Measurements from ENCODE around the gene IL4I1.

The IL4I1 gene

GRCh38 chr19:49936549-49936948 lies 39.9 kb upstream of the IL4I1 start:
- Histone ChIP-seq H3K9me3 (ENCODE audit: insufficient read depth, low read length) (no peaks in the 10 kb centered on the region), H3K36me3 (ENCODE audit: insufficient read depth, insufficient read length, low read length) (peaks cover 4% of the 10 kb centered on the region), H3K9ac (ENCODE audit: insufficient read length, low read depth) (no peak overlapping the region), H3K4me1 (ENCODE audit: insufficient read depth, insufficient read length) (peaks cover 6% of the 10 kb centered on the region), H3K4me3 (ENCODE audit: insufficient read length, low read depth) (no peak overlapping the region), H3K27me3 (ENCODE audit: insufficient read depth, insufficient read length) (no peaks in the 10 kb centered on the region)
- DNase-seq (ENCODE audit: low read depth, low spot score) = no peak
- TF ChIP-seq SUZ12 (IDR thresholded peaks at IDR 0.05; ENCODE audit: extremely low read depth, insufficient read depth, insufficient read length) (no peak), ZNF274 (IDR thresholded peaks at IDR 0.05; ENCODE audit: low read depth, low read length) (no peak)

- H3K9ac ChIP-seq (ENCODE audit: insufficient read length, low read depth) = no peak overlapping the region
- DNase-seq (ENCODE audit: low read depth, low spot score) = no peak
- H3K9me3 ChIP-seq (ENCODE audit: insufficient read depth, low read length) = no peaks in the 10 kb centered on the region
- no peaks in the 10 kb centered on the region for H3K27me3 ChIP-seq (ENCODE audit: insufficient read depth, insufficient read length)
- H3K36me3 ChIP-seq (ENCODE audit: insufficient read depth, insufficient read length, low read length) = peaks cover 4% of the 10 kb centered on the region
- peaks cover 3% of the 10 kb centered on the region for H3K4me1 ChIP-seq (ENCODE audit: insufficient read depth, insufficient read length)
- TF ChIP-seq ZNF274 (IDR thresholded peaks at IDR 0.05; ENCODE audit: low read depth, low read length) = no peak
- no peak for TF ChIP-seq SUZ12 (IDR thresholded peaks at IDR 0.05; ENCODE audit: extremely low read depth, insufficient read depth, insufficient read length)
- TF ChIP-seq YY1 (IDR thresholded peaks at IDR 0.05; ENCODE audit: insufficient read depth, insufficient read length) = no peak
- no peak overlapping the region for H3K4me3 ChIP-seq (ENCODE audit: insufficient read length, low read depth)
Measured at GRCh38 chr19:49933643-49934042, 37.0 kb upstream of the IL4I1 start.

- TF ChIP-seq SUZ12 (IDR thresholded peaks at IDR 0.05; ENCODE audit: extremely low read depth, insufficient read depth, insufficient read length) (no peak), ZNF274 (IDR thresholded peaks at IDR 0.05; ENCODE audit: low read depth, low read length) (no peak), YY1 (IDR thresholded peaks at IDR 0.05; ENCODE audit: insufficient read depth, insufficient read length) (no peak)
- Histone ChIP-seq H3K4me3 (ENCODE audit: insufficient read length, low read depth) (no peak overlapping the region), H3K9me3 (ENCODE audit: insufficient read depth, low read length) (no peaks in the 10 kb centered on the region), H3K36me3 (ENCODE audit: insufficient read depth, insufficient read length, low read length) (peaks cover 7% of the 10 kb centered on the region), H3K4me1 (ENCODE audit: insufficient read depth, insufficient read length) (peaks cover 3% of the 10 kb centered on the region), H3K27me3 (ENCODE audit: insufficient read depth, insufficient read length) (no peaks in the 10 kb centered on the region), H3K9ac (ENCODE audit: insufficient read length, low read depth) (no peak overlapping the region)
- no peak for DNase-seq (ENCODE audit: low read depth, low spot score)
Measured at GRCh38 chr19:49932731-49933131, 36.0 kb upstream of the IL4I1 start.

- no peaks in the 10 kb centered on the region for H3K9me3 ChIP-seq (ENCODE audit: insufficient read depth, low read length)
- H3K9ac ChIP-seq (ENCODE audit: insufficient read length, low read depth) = no peak overlapping the region
- peaks cover 14% of the 10 kb centered on the region for H3K36me3 ChIP-seq (ENCODE audit: insufficient read depth, insufficient read length, low read length)
- no peak for DNase-seq (ENCODE audit: low read depth, low spot score)
- TF ChIP-seq ZNF274 (IDR thresholded peaks at IDR 0.05; ENCODE audit: low read depth, low read length) = no peak
- no peak for TF ChIP-seq YY1 (IDR thresholded peaks at IDR 0.05; ENCODE audit: insufficient read depth, insufficient read length)
- no peak for TF ChIP-seq SUZ12 (IDR thresholded peaks at IDR 0.05; ENCODE audit: extremely low read depth, insufficient read depth, insufficient read length)
- H3K4me3 ChIP-seq (ENCODE audit: insufficient read length, low read depth) = no peak overlapping the region
- no peaks in the 10 kb centered on the region for H3K27me3 ChIP-seq (ENCODE audit: insufficient read depth, insufficient read length)
- peaks cover 6% of the 10 kb centered on the region for H3K4me1 ChIP-seq (ENCODE audit: insufficient read depth, insufficient read length)
Measured at GRCh38 chr19:49932041-49932451, 35.4 kb upstream of the IL4I1 start.

GRCh38 chr19:49931293-49932040 lies 34.8 kb upstream of the IL4I1 start:
- Histone ChIP-seq H3K36me3 (ENCODE audit: insufficient read depth, insufficient read length, low read length) (peaks cover 20% of the 10 kb centered on the region), H3K9me3 (ENCODE audit: insufficient read depth, low read length) (no peaks in the 10 kb centered on the region), H3K4me1 (ENCODE audit: insufficient read depth, insufficient read length) (peaks cover 8% of the 10 kb centered on the region), H3K9ac (ENCODE audit: insufficient read length, low read depth) (no peak overlapping the region), H3K27me3 (ENCODE audit: insufficient read depth, insufficient read length) (no peaks in the 10 kb centered on the region), H3K4me3 (ENCODE audit: insufficient read length, low read depth) (no peak overlapping the region)
- DNase-seq (ENCODE audit: low read depth, low spot score) = no peak
- TF ChIP-seq ZNF274 (IDR thresholded peaks at IDR 0.05; ENCODE audit: low read depth, low read length) = no peak
- no peak for TF ChIP-seq SUZ12 (IDR thresholded peaks at IDR 0.05; ENCODE audit: extremely low read depth, insufficient read depth, insufficient read length)
- no peak for TF ChIP-seq YY1 (IDR thresholded peaks at IDR 0.05; ENCODE audit: insufficient read depth, insufficient read length)

- peaks cover 26% of the 10 kb centered on the region for H3K36me3 ChIP-seq (ENCODE audit: insufficient read depth, insufficient read length, low read length)
- no peaks in the 10 kb centered on the region for H3K9me3 ChIP-seq (ENCODE audit: insufficient read depth, low read length)
- no peaks in the 10 kb centered on the region for H3K27me3 ChIP-seq (ENCODE audit: insufficient read depth, insufficient read length)
- no peak for DNase-seq (ENCODE audit: low read depth, low spot score)
- peak overlapping the region; percentile 59 for H3K9ac ChIP-seq (ENCODE audit: insufficient read length, low read depth)
- peak overlapping the region; percentile 32 for H3K4me3 ChIP-seq (ENCODE audit: insufficient read length, low read depth)
- TF ChIP-seq YY1 (IDR thresholded peaks at IDR 0.05; ENCODE audit: insufficient read depth, insufficient read length) (no peak), ZNF274 (IDR thresholded peaks at IDR 0.05; ENCODE audit: low read depth, low read length) (no peak), SUZ12 (IDR thresholded peaks at IDR 0.05; ENCODE audit: extremely low read depth, insufficient read depth, insufficient read length) (no peak)
- peaks cover 8% of the 10 kb centered on the region for H3K4me1 ChIP-seq (ENCODE audit: insufficient read depth, insufficient read length)
Measured at GRCh38 chr19:49930483-49931011, 33.9 kb upstream of the IL4I1 start.

GRCh38 chr19:49929611-49930482 lies 33.2 kb upstream of the IL4I1 start:
- Histone ChIP-seq H3K9me3 (ENCODE audit: insufficient read depth, low read length) (no peaks in the 10 kb centered on the region), H3K4me1 (ENCODE audit: insufficient read depth, insufficient read length) (peaks cover 8% of the 10 kb centered on the region), H3K9ac (ENCODE audit: insufficient read length, low read depth) (peak overlapping the region; percentile 97), H3K36me3 (ENCODE audit: insufficient read depth, insufficient read length, low read length) (peaks cover 30% of the 10 kb centered on the region), H3K4me3 (ENCODE audit: insufficient read length, low read depth) (peak overlapping the region; percentile 91), H3K27me3 (ENCODE audit: insufficient read depth, insufficient read length) (no peaks in the 10 kb centered on the region)
- DNase-seq (ENCODE audit: low read depth, low spot score) = peak; percentile 93
- TF ChIP-seq YY1 (IDR thresholded peaks at IDR 0.05; ENCODE audit: insufficient read depth, insufficient read length) (no peak), ZNF274 (IDR thresholded peaks at IDR 0.05; ENCODE audit: low read depth, low read length) (no peak), SUZ12 (IDR thresholded peaks at IDR 0.05; ENCODE audit: extremely low read depth, insufficient read depth, insufficient read length) (no peak)
